ENCODE results near the gene UBE4B.

DNA sequence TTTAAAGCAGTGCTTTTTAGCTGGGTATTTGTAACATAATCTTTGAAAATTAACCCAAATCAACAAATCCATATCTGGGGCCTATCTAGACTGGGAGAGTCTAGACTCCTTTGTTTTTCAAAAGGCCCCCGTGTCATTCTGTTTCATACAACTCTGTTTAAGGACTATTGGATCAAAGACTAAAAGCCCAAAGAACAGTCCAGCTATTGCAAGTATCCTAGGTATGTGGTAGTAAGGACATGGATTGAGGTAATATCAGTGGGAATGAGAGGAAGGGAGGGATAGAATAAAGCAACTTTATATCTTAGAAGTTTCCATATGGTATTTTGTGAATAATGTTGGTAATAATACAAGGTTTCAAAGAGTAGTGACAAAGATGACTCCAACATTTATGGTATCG lies 195.8 kb downstream of the UBE4B start:
- TF ChIP-seq CTCF (IDR thresholded peaks at IDR 0.05) (no peak), OVOL2 (CRISPR knock-in tag; IDR thresholded peaks at IDR 0.05; ENCODE audit: borderline replicate concordance) (no peak), MAX (CRISPR knock-in tag; IDR thresholded peaks at IDR 0.05) (no peak), JAZF1 (CRISPR knock-in tag; IDR thresholded peaks at IDR 0.05) (no peak)

All from WTC11 (cell line).